Measurements from ENCODE around the gene FTHL17.

DNA sequence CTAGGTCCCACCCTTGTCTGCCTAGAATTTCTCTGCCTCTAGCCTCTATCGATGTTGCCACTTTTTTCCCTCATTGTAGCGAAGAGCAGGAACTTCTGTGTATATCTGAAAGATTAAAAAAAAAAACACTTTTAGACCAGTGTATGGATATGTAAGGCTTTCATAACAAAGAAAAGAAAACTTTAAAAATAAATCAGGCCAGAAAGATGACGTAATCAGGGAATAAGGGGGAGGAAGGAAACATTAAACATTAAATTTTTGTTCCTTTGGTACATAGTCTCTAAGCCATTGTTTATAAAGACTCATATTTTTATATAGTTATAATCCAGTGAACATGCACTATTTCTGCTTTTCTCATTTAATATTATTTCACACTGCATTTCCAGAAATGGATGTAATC lies 26.2 kb upstream of the FTHL17 start:
- TF ChIP-seq CTCF (IDR thresholded peaks at IDR 0.05) (no peak), POLR2A (IDR thresholded peaks at IDR 0.05) (no peak)
